EL (cell line): ENCODE results near the gene CIITA.
A peak's percentile ranks its signal among the peaks of the same experiment; 100 is the strongest.
"Not testable (repeated sequence)": the region's sequence is repeated elsewhere in the genome, so short reads cannot be mapped to it uniquely, and the experiment has no call there.

ENCODE experiments used
- DNase-seq: peaks from one replicate; pipeline ENCODE4 v3.0.0-alpha.2; 2016

Gene CIITA

GRCh38 chr16:10876799-10877341, at the start of gene CIITA:
TSS of gene CIITA (plus strand) at chr16:10877202. CDS start at chr16:10877331, 129 bp downstream.
- peak; percentile 96 for DNase-seq

- DNase-seq = peak; percentile 82
Observed at GRCh38 chr16:10827691-10828341, 49.2 kb upstream of the CIITA start.

- DNase-seq = peak; percentile 65
Observed at GRCh38 chr16:10828851-10829366, 48.1 kb upstream of the CIITA start.

DNA sequence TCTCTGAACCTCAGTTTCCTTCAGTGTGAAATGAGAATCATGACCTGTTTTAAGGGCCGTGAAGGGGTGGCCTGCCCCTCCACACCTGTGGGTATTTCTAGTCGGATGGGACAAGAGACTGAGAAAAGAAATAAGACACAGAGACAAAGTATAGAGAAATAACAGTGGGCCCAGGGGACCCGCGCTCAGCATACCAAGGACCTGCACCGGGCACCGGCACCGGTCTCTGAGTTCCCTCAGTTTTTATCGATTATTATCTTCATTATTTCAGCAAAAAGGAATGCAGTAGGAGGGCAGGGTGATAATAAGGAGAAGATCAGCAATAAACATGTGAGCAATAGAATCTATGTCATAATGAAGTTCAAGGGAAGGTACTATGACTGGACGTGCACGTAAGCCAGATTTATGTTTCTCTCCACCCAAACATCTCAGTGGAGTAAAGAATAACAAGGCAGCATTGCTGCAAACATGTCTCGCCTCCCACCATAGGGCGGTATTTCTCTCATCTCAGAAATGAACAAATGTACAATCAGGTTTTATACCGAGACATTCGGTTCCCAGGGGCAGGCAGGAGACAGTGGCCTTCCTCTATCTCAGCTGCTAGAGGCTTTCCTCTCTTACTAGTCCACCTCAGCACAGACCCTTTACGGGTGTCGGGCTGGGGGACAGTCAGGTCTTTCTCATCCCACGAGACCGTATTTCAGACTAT, 47.5 kb upstream of the CIITA start:
- not testable (repeated sequence) for DNase-seq

- DNase-seq = not testable (repeated sequence)
Observed at GRCh38 chr16:10830240-10830639, 46.8 kb upstream of the CIITA start.

- no peak for DNase-seq
Observed at GRCh38 chr16:10831894-10832886, 44.8 kb upstream of the CIITA start.

DNA sequence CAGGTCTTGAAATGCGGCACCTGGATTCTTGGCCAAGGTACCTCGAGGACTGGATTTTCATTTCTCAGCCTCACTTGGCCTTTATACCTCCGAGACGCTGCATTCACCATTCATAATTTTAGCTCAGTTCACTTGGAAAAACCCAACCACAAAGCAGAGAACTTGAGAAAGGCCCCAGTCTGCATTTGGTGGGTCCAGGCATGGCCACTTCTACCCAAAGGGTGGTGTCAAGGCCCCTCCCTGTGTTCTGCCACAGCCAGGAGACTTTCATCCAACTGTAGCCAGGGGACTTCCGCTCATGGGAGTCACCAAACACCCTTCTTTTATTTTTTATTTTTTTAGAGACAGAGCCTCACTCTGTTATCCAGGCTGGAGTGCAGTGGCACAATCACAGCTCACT, 43.7 kb upstream of the CIITA start:
- DNase-seq = no peak

DNA sequence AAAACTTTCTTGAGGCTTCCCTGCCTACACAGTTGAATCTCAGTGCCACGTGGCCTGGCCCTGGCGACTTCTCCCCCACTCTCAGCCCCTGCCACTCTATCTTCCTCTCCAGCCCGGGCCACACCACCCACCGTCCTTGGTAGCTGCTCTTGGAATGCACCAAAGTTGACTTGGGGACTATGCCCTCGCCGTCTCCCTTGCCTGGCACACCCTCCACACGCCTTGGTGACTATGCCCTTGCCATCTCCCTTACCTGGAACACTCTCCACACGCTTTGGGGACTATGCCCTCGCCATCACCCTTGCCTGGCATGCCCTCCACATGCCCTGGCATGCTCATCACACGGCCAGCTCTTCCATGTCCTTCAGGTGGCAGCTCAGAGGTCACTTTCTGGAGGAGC, 42.9 kb upstream of the CIITA start:
- DNase-seq = no peak

DNA sequence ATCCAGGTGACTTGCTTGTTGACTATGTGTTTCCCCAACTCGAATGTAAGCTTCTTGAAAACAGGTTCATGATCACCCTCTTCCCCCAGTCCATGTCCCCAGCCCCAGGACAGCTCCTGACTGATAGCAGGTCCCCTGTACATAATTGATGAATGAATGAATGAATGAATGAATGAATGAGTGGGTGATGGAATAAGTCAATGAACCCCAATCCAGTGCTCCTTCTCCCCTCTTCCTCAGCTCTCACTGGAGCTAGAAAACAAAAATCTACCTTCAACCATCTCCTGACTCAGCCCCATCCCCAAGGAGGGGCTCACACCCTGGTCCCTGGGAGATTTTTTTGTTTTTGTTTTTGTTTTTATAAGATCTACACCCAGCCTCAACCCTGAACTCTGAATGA, 42.2 kb upstream of the CIITA start:
- DNase-seq = no peak

GRCh38 chr16:10835281-10835931, 41.6 kb upstream of the CIITA start:
- DNase-seq = no peak

DNA sequence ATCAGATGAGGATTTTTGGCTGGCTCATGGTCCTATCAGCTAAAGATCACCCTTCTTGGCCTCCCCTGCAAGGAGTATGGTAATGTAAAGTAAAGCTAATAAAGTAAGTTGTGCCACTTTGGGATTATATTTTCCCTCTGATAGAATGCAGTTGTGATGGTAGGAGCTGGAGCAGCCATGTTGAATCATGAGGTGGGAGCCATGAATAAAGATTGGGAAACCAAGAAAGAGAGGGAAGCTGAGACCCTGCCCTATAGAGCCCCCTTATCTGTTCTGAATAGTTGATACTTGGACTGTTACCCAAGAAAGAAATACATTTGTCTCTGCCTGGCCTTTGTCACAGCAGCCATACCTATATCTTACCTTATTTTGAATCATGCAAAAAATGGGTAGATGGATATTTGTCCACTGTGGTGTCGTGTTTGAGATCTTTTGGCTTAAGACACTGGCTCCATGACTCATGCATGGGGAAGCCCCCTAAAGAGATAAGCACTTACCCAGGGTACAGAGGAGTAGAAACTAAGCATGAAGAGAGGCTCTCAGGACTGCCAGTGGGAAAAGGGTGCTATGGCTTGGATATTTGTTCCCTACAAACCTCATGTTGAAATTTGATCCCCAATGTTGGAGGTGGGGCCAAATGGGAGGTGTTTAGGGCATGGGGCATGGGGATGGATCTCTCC, 40.7 kb upstream of the CIITA start:
- DNase-seq = no peak

GRCh38 chr16:10838621-10839278, 38.3 kb upstream of the CIITA start:
- DNase-seq = no peak

- DNase-seq = no peak
Observed at GRCh38 chr16:10839279-10839666, 37.7 kb upstream of the CIITA start.

DNA sequence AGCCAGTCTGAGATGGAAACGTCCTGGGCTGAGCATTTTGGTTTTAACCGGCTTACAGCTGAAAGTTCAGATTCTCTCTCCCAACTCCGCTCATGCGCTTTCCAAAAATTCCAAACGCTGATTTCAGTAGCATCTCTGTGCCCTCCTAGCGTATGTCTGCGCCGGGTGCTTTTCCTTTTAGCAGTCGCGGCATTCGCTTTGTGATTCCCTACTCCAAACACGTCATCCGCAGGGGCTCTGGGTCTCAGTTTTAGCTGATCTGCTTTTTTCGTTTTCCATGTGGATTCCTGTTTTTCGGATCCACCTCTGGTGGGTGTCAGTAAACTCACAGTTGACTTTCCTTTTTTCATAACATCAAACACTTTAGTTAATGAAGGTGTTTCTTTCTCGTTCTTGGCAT, 36.3 kb upstream of the CIITA start:
- DNase-seq = no peak

- no peak for DNase-seq
Observed at GRCh38 chr16:10846213-10846998, 30.6 kb upstream of the CIITA start.

- DNase-seq = no peak
Observed at GRCh38 chr16:10847176-10847575, 29.8 kb upstream of the CIITA start.

- no peak for DNase-seq
Observed at GRCh38 chr16:10849736-10850477, 27.1 kb upstream of the CIITA start.

DNA sequence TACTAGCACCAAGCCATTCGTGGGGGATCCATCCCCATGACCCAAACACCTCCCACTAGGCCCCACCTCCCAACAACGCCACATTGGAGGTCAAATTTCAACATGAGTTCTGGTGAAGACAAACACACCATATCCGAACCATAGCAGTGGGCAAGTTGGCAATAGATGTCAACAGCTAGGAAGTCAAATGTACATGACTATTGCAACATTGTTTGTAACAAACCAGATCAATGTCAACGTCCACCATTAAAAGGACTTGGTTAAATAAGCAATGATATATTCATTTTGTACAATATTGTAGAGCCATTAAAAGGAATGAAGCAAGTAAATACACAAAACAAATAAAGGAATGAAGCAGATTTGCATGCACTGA, 26.5 kb upstream of the CIITA start:
- no peak for DNase-seq

DNA sequence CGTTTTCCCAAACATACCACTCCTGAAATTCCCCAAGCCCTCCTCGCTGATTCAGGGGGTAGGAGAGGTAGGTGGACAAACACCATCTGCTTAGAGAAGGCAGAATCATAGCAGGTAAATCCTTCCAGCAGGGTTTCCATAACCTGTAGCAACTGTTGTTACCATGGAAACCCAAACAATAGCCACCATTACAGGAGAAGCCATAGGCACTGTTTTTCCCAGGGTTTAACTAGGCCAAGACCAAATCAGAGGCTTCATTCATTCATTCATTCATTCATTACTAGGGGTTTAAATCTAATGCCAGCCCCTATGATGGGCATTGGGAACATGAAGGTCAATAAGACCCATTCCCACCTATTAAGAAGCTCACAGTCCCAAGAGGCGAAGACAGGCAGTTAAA, 25.5 kb upstream of the CIITA start:
- DNase-seq = no peak

DNA sequence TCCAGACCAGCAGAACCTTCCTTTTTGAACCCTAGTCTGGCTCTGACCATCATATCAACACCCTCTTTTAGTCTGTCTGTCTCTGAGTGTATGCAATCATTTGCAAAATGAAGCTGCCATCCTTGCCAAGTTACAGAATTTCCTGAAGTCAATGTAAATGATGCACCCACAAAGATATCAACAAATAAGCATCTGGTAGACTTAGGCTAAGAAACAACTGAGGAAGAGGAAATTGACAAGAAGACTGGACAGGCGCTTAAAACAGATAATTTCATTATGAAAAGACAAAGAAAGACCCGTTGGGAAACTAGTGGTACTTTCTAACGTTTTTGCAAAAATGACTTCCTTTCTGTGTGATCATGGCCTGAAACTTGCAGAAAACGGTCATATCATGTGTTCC, 24.7 kb upstream of the CIITA start:
- DNase-seq = no peak
